WTC11 (cell line): ENCODE results near the gene RTP3.

Experiments
- CTCF ChIP-seq: fragments of 200-600 bp; IDR thresholded peaks from 2 replicates; pipeline ENCODE4 v1.8.0; 2022; ENCODE audit warnings: antibody characterized with exemption
- JUN ChIP-seq: sonication (generic); formaldehyde crosslinking; IDR thresholded peaks from 2 replicates; pipeline ENCODE4 v1.8.0; 2023; ENCODE audit warnings: mild to moderate bottlenecking, missing genetic modification reagents
- MAX ChIP-seq: sonication (generic); formaldehyde crosslinking; IDR thresholded peaks from 2 replicates; pipeline ENCODE4 v1.8.0; 2022; ENCODE audit warnings: mild to moderate bottlenecking, missing genetic modification reagents
- NR1H2 ChIP-seq: sonication (generic); formaldehyde crosslinking; IDR thresholded peaks from 2 replicates; pipeline ENCODE4 v1.9.0; 2021; ENCODE audit warnings: mild to moderate bottlenecking, moderate library complexity, missing genetic modification reagents
- SP1 ChIP-seq: sonication (generic); formaldehyde crosslinking; conservative IDR thresholded peaks from 2 replicates; pipeline ENCODE4 v1.8.1; 2022; ENCODE audit warnings: missing genetic modification reagents
- TF ChIP-seq, protein P1 (sequence below): sonication (generic); formaldehyde crosslinking; IDR thresholded peaks from 2 replicates; pipeline ENCODE4 v1.8.0; 2023; ENCODE audit warnings: missing genetic modification reagents

GRCh38 chr3:46484388-46484787 lies 13.4 kb upstream of the RTP3 start:
- TF ChIP-seq SP1 (no peak), NR1H2 (CRISPR knock-in tag) (no peak), MAX (no peak), CTCF (no peak), JUN (no peak)
- TF ChIP-seq, protein P1, sequence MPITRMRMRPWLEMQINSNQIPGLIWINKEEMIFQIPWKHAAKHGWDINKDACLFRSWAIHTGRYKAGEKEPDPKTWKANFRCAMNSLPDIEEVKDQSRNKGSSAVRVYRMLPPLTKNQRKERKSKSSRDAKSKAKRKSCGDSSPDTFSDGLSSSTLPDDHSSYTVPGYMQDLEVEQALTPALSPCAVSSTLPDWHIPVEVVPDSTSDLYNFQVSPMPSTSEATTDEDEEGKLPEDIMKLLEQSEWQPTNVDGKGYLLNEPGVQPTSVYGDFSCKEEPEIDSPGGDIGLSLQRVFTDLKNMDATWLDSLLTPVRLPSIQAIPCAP = no peak
